Stimulated activated CD8-positive, alpha-beta memory T cell treated with anti-CD3 and anti-CD28 coated beads, Interleukin-12 subunit alpha, Interleukin-12 subunit beta, amount 100 ng/mL, for 24 hours (primary cell): ENCODE measurements around the gene TMEM51.

Experiments used
- DNase-seq: peaks from one replicate; pipeline ENCODE4 v3.0.0-alpha.2; 2020; ENCODE audit errors: extremely low read depth

TMEM51 gene

DNA sequence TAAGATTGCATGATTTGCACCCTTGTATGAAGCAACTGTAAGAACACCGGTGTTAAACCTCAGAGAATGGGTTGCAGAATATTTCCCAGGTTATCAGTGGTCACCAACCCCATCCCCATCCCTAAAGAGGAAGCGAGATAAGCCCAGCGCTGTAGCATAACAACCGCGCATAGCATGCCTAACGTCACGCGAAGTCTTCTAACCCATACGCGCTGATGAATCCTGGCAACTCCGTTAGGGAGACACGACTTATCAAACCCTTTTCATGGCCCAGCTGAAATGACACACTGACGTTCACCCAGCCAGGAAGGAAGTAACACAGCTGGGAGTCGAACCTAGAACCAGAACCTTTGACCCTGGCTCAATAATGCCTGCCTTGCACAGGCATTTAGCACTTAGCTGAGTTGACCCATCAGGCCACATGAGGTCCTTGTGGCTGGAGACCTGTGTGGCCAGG is 24.2 kb downstream of the TMEM51 start:
- DNase-seq, result no peak

DNA sequence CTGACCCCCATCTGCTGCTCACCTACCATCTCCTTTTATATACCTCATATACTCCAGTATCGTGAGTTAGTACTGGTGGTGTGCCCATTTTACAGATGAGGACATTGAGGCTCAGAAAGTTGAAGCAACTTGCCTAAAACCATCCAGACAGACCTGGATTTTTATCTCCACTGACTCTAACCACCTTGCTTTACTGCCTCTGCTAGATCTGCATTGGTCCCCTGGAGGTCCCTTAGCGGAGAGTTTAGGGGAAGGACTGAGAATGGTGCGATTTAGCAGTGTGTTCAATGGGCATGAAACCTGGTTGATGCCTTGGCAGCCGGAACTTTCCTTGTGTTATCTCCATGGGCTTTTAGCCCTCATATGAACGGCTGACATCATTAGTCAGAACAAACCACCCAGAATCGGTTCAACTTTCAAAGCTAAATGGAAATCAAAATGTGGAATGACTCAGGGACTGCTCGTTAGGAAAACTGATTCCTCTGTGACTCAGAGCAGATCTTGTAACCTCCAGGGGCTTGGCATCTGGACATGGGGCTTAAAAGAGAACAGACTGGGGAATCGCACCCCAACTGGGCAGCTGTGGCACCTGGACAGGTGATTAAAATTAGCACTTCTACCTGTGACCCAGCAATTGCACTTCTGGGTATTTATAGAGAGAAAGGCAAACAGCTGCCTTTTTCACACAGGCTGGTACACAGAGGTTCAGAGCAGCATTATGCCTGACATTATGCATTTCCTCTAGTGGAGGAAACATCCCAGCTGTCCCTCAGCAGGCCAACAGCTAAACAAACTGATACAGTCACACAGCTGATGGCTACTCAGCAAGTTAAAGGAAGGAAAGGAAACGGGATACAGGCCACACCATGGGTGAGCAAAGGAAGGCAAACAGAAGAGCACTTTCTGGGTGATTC is 25.3 kb downstream of the TMEM51 start:
- DNase-seq, result no peak

- no peak for DNase-seq
Measured at GRCh38 chr1:15179485-15179883, 25.9 kb downstream of the TMEM51 start.

DNA sequence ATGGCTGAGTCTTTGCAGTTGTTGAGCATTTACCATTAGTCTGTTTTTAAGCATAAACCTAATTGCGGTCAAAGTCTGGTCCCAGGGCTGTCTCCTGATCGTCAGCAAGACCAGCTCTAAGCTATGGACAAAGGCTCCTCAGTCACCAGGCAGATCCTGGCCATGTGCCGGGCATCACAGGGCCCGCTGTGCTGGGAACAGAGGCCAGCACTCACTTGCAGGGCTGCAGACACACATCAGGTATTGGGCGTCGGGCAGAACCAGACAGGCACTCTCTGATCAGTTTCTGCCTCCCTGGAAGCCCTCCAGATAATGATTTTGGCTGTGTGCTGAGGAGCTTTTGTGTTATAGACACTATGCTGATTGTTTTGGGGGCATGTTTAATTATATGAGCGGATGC is 26.6 kb downstream of the TMEM51 start:
- no peak for DNase-seq

DNA sequence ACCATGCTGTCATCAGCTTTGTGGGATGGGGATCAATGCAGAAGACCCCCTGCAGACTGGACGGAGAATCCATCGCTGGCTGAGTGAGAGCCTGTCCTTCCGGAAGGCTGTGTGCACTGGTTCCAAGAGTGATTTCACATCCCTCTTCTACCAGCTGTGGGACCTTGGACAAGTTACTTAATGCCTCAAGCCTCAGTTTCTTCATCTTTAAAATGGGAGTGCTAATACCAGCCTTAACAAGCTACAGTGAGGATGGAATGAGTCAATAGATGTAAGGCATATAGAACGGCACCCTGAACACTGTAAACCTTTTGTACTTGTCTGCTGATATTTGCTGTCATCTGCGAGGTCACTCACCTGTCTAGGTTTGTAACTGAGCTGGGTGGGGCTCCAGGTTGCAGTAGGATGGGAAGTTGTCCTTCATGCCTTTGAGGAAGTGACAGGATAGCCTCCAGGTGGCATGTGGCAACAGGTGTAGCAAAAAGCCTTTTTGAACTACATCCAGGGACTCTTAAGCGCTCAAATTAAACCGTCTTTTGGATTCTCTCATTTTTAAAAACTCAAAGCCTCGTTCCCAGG is 27.5 kb downstream of the TMEM51 start:
- no peak for DNase-seq

DNA sequence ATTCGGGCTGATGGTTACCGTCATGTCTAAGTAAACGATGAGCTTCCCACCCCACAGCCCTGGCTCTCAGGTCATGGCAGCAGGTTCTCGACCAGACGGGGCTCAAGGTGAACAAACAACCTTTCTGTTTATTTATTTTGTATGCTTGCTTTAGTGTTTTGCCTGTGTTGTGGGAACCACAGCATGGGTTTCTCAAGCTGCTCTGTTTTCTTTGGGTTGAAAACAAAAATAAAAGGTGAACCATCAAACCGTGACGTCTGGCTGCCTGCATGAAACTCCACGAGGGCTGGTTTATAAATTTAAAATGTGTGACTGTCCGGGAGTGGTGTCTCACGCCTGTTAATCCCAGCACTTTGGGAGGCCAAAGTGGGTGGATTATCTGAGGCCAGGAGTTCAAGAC is 28.0 kb downstream of the TMEM51 start:
- no peak for DNase-seq

GRCh38 chr1:15184436-15185241 is 31.1 kb downstream of the TMEM51 start:
- DNase-seq, result no peak

DNA sequence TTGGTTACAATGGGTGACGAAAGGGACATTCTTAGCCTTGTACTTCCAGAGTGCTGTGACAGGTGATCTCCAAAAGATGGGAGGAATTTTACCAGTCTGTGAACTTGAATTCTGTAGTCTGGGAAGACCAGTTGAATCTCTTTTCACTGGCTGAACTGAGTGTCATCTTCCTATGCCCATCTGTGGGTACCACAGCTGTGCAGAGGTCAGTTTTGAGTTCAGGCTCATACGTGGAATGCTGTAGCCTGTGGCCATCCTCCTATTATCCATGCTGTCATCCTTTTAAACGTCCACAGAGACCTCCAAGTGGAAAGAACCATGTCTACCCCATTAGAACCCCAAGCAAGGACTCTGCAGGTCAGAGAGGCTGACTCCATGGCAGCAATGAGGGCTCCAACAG is 32.1 kb downstream of the TMEM51 start:
- DNase-seq, result no peak

DNA sequence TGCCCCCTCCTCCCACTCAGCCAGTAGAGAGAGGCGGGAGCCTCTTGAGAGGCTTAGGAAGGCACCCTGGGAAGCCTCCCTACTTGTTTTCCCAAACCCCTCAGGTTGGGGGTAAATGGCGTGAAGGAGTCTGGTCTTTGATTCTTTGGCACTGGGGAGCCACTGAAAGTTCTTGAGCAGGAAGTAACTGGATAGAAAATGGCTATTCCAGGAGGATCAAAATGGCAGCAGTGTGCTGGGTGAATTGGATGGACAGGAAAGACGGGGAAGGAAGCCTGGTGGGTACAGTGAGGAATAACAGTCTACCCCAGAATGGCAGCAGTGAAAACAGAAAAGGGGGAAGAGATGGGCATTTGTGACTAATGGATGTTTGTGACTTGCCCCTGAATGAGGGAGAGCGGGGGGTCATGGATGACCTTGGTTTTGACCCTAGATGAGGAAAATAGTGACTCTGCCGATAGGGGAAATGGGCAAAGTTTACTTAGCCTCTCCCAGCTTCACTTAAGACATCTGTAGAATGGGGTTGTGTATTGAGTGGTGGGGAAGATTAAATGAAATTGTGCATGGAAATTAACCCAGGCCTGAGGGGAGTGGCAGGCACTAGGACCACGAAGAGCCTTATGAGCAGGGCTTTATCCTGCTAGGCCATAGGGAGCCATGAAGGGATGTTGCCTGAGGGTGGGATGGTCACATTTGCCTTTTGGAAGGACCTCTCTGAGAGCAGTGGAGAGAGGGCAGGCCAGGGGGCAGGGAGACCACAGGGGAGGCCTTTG is 32.7 kb downstream of the TMEM51 start:
- DNase-seq, result no peak

GRCh38 chr1:15186846-15187151 is 33.3 kb downstream of the TMEM51 start:
- no peak for DNase-seq

DNA sequence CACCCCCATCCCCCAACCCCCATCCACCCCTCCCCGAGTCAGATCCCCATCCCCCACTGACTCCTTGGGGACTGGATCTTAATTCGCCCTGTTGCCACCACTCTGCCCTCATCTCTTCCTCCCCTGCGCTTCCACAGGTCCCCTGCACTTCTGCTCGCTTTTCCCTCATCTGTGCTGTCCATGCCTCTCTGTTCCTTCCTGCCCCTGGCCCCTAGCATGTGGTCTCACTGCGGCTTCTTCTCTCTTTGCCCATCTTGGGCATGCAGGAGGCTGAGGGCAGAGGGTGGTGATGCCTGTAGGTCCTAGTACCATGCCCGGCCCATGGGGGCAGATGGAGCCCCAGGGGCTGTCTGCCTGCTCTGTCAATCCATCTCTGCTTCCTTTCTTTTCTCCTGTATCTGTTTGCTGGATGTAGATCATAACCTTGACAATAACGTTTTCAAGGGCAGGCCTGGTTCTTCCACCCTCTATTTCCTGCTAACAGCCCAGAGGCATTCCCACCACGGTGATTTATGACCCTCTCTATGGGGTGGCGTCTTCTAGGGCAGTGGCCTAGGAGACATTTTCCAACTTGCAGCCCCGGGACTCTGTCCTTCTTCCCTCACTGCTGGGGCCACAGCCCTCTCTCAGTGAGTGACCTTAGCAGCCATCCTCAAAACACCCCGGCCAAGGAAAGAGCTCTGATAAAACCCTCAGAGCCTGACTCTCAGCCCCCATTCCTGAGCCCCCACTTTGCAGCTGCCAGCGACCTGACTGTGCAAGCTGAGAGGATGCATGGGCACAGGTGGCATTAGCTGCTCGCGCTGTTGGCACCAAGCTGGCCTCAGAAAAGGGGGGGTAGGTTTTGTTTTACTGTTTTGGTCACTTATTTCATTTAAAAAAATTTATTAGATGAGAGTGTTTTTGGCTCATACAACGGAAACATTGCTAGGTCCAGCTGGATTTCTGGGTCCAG is 33.9 kb downstream of the TMEM51 start:
- no peak for DNase-seq

- DNase-seq, result no peak
Measured at GRCh38 chr1:15188130-15188524, 34.6 kb downstream of the TMEM51 start.

DNA sequence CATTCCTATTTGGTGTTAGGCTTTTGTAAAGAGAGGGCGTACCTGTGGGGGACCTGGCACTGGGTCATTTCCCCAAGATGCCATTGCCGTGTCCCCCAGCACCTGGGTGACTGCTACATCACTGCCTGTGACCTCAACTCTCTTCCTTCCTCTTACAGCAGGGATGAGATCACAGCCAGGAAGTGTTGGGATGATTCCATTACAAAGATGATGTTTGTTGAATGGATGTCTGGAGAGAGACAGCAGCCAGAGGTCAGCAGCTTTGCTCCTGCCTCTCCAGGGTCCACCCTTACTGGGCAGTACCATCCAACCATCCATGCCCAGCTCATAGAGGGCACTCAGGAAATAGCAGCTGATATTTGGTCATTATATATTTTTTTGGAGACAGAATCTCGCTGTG is 35.1 kb downstream of the TMEM51 start:
- DNase-seq, result no peak

GRCh38 chr1:15189692-15190370 is 36.3 kb downstream of the TMEM51 start:
- no peak for DNase-seq

DNA sequence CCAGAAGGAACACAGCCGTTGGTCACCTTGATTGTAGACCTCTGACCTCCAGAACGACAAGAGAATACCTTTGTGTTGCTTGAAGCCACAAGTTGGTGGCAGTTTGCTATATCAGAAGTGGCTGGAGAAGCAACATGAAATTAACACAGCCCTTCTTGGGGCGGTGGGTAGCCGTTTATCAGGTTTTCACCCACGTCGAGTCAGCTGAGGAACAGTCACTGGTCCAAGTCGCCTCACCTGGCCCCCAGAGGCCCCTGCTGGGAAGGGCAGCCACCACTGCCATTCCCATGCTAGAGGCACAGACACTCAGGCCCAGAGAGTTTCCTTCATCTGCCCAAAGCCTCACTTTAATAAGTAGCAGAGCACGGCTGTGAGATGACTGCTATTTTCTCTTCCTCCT is 37.7 kb downstream of the TMEM51 start:
- no peak for DNase-seq

DNA sequence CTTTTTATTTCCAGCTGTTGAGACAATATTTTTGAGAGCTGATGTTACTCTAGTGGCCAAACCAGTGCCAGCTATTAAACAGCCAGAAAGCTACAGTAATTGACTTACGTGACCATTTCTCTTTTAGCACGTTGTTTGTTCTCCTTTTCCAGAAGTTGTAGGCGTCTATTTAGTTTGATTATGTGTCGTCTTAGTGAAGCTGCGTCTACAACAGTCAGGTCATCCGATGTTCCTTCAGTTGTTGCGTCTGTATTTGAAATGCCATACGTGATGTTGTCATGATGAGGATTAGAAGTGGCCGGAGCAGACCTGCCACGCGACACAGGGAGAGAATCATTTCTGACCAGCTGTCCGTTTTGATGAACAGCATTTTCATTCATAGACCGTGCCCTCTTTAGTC is 38.2 kb downstream of the TMEM51 start:
- DNase-seq, result no peak

- DNase-seq, result no peak
Measured at GRCh38 chr1:15192916-15193550, 39.5 kb downstream of the TMEM51 start.

- no peak for DNase-seq
Measured at GRCh38 chr1:15195420-15196052, 42.0 kb downstream of the TMEM51 start.

- no peak for DNase-seq
Measured at GRCh38 chr1:15196069-15196468, 42.5 kb downstream of the TMEM51 start.
